WTC11 (cell line): ENCODE data around the gene ULK4. TPM values are rescaled to one million over a fixed set of nuclear protein-coding genes. Genes with fewer than 3 reads are reported as not detected.

Experiments used
- ATAC-seq: fragments of 200-7000 bp; cut with Tn5 transposase; 2 replicates; pipeline ENCODE4 v1.10.0; 2021; ENCODE audit warnings: mild to moderate bottlenecking, moderate library complexity
- CTCF ChIA-PET: fragments of 300-600 bp; sonication (Branson Sonifier 250); formaldehyde crosslinking; loops from one replicate; lab custom pipeline; 2021; ENCODE audit warnings: antibody characterized with exemption; lab: Charles Lee
- POLR2A ChIA-PET: fragments of 350-600 bp; sonication (Branson Sonifier 250); formaldehyde crosslinking; loops from one replicate; lab custom pipeline; 2021; ENCODE audit warnings: antibody characterized with exemption; lab: Charles Lee
- DNase-seq: peaks from one replicate; pipeline ENCODE4 v3.0.0; 2021; ENCODE audit warnings: low spot score
- H3K27ac Mint-ChIP-seq: 2 replicates; pipeline ENCODE4 v1.8.0; 2021; ENCODE audit warnings: mixed read lengths
- H3K27me3 Mint-ChIP-seq: 2 replicates; pipeline ENCODE4 v1.8.0; 2021; ENCODE audit warnings: low read depth, mild to moderate bottlenecking, moderate library complexity, mixed read lengths
- H3K36me3 Mint-ChIP-seq: 2 replicates; pipeline ENCODE4 v1.8.0; 2021; ENCODE audit warnings: mixed read lengths
- H3K4me1 Mint-ChIP-seq: 2 replicates; pipeline ENCODE4 v1.8.0; 2022; ENCODE audit warnings: mixed read lengths
- H3K4me3 Mint-ChIP-seq: 2 replicates; pipeline ENCODE4 v1.8.0; 2021; ENCODE audit warnings: mild to moderate bottlenecking, moderate library complexity, mixed read lengths
- H3K9me3 Mint-ChIP-seq: 2 replicates; pipeline ENCODE4 v1.8.0; 2021; ENCODE audit warnings: mixed read lengths
- ATF2 ChIP-seq: sonication (generic); formaldehyde crosslinking; IDR thresholded peaks from 2 replicates; pipeline ENCODE4 v1.8.1; 2022; ENCODE audit warnings: low read depth, missing genetic modification reagents, borderline replicate concordance
- CTCF ChIP-seq: fragments of 200-600 bp; IDR thresholded peaks from 2 replicates; pipeline ENCODE4 v1.8.0; 2022; ENCODE audit warnings: antibody characterized with exemption
- E2F1 ChIP-seq: sonication (generic); formaldehyde crosslinking; IDR thresholded peaks from 2 replicates; pipeline ENCODE4 v1.8.0; 2022; ENCODE audit warnings: mild to moderate bottlenecking, missing genetic modification reagents
- HMGXB4 ChIP-seq: sonication (generic); formaldehyde crosslinking; IDR thresholded peaks from 2 replicates; pipeline ENCODE4 v1.8.1; 2023; ENCODE audit warnings: mild to moderate bottlenecking, moderate library complexity, missing genetic modification reagents
- IRF2 ChIP-seq: sonication (generic); formaldehyde crosslinking; IDR thresholded peaks from 2 replicates; pipeline ENCODE4 v1.8.0; 2022; ENCODE audit warnings: low read depth, missing genetic modification reagents, borderline replicate concordance
- USF2 ChIP-seq: sonication (generic); formaldehyde crosslinking; IDR thresholded peaks from 2 replicates; pipeline ENCODE4 v1.8.1; 2023; ENCODE audit warnings: mild to moderate bottlenecking, missing genetic modification reagents, moderate library complexity
- ZNF396 ChIP-seq: fragments of 250-450 bp; sonication (Bioruptor Pico); IDR thresholded peaks from 2 replicates; pipeline ENCODE4 v1.8.0; 2021; ENCODE audit warnings: mild to moderate bottlenecking, moderate library complexity, borderline replicate concordance
- ZNF532 ChIP-seq: fragments of 250-450 bp; sonication (Bioruptor Pico); IDR thresholded peaks from 2 replicates; pipeline ENCODE4 v1.9.0; 2021; ENCODE audit warnings: mild to moderate bottlenecking, borderline replicate concordance
- ZNF671 ChIP-seq: fragments of 250-450 bp; sonication (Bioruptor Pico); IDR thresholded peaks from 2 replicates; pipeline ENCODE4 v1.8.0; 2021; ENCODE audit warnings: mild to moderate bottlenecking
- total RNA-seq: library from RNA; stranded (reverse); gene quantifications from 3 replicates; pipeline ENCODE4 v1.2.3, GENCODE V29; 2021
- TF ChIP-seq, protein P1 (sequence below): sonication (generic); formaldehyde crosslinking; IDR thresholded peaks from 2 replicates; pipeline ENCODE4 v1.8.1; 2022; ENCODE audit warnings: mild to moderate bottlenecking, moderate library complexity, missing genetic modification reagents

The ULK4 gene
- total RNA-seq, 1 experiment from 2014 or later: 9.2 TPM

- TF ChIP-seq ATF2 (CRISPR knock-in tag): no peak
Observed at GRCh38 chr3:41216422-41216821, 745.5 kb downstream of the ULK4 start (continued).

DNA sequence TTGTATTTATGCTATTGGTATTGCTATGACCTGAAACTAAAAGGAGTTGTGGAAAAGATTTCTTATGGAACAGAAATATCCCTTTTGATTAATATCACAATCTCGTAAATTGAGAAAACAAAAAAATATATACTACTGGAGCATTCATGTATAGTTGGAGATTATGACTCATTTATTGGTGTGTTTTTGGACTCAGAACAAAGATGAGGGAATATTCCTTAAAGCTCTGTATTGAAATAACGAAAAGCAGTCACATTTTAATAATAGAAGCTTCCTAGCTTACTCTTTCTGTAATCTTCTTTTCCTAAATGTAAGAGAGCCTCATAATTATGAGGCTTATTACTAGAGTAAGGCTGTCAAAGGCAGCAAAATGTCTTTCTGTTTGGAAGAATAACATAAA is 748.3 kb downstream of the ULK4 start:
- Mint-ChIP-seq H3K36me3 (peaks cover 6% of the 10 kb centered on the region), H3K4me1 (peaks cover 75% of the 10 kb centered on the region)
- POLR2A ChIA-PET: interaction anchor here (0.5 kb wide), 1 partner anchor 929 kb away, joined by 5 read pairs; no protein-coding TSS in a partner anchor

DNA sequence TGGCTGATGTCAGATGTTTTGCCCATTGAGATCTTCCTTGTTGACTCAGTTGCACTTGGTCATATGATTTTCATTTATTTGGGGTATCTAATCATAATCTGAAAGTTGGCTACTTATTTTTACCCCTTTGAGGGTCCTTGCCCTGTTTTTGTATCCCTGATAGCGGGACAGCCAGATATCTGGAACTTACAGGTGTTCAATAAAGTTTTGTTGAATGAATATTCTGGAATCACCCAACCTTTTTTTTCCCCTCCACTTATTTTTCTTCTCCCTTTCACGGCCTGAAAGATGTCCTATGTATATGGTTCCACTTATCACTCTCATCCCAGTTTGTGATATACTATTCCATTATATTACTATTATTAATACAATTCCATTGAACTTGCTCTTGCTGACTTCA is 749.8 kb downstream of the ULK4 start:
- Mint-ChIP-seq H3K4me1 (peaks cover 80% of the 10 kb centered on the region), H3K36me3 (peaks cover 6% of the 10 kb centered on the region), H3K27ac (no peak overlapping the region), H3K4me3 (no peak overlapping the region), H3K9me3 (peaks cover 3% of the 10 kb centered on the region; the same call in 1 of the 2 replicates), H3K27me3 (no peaks in the 10 kb centered on the region)
- DNase-seq (no peak), ATAC-seq (no peak)
- CTCF ChIA-PET: interaction anchor here (1.1 kb wide), 1 partner anchor 979 kb away, joined by 3 read pairs; no protein-coding TSS in a partner anchor
- POLR2A ChIA-PET: no interaction called here
- TF ChIP-seq USF2 (CRISPR knock-in tag) (no peak), ZNF396 (CRISPR knock-in tag) (no peak), HMGXB4 (CRISPR knock-in tag) (no peak), E2F1 (CRISPR knock-in tag) (no peak), IRF2 (no peak)

More for the DNA sequence above, 748.3 kb downstream of the ULK4 start:
- CTCF ChIA-PET: no interaction called here
- H3K9me3 Mint-ChIP-seq: peaks cover 3% of the 10 kb centered on the region; the same call in 1 of the 2 replicates
- no peak for DNase-seq
- no peak for TF ChIP-seq ZNF532 (CRISPR knock-in tag)
- TF ChIP-seq, protein P1, sequence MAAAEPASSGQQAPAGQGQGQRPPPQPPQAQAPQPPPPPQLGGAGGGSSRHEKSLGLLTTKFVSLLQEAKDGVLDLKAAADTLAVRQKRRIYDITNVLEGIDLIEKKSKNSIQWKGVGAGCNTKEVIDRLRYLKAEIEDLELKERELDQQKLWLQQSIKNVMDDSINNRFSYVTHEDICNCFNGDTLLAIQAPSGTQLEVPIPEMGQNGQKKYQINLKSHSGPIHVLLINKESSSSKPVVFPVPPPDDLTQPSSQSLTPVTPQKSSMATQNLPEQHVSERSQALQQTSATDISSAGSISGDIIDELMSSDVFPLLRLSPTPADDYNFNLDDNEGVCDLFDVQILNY (CRISPR knock-in tag): no peak
- no peak for TF ChIP-seq ZNF671 (CRISPR knock-in tag)
- no peak for TF ChIP-seq CTCF
- TF ChIP-seq, all 79 proteins: peak for 0
- peak overlapping the region; percentile 1; the same call in 1 of the 2 replicates for H3K4me3 Mint-ChIP-seq
- H3K27me3 Mint-ChIP-seq: no peaks in the 10 kb centered on the region
- no peak for ATAC-seq
- no peak overlapping the region for H3K27ac Mint-ChIP-seq
